Esophagus squamous epithelium (tissue), 4 donors: ENCODE data around the gene RNF17.

Source experiments
- POLR2A ChIP-seq, 4 donors: fragments of 450-650 bp; IDR thresholded peaks; one replicate each; pipeline ENCODE4 v1.6.1; 2017; ENCODE audit warnings: antibody characterized with exemption in 4 of 4, mild to moderate bottlenecking in 4 of 4, moderate library complexity in 3 of 4
- TF ChIP-seq, protein P1 (sequence below), 6 experiments: fragments of 450-650 bp in 4 of 6; fragments of 200-600 bp in 2 of 6; sonication (generic) in 2 of 6; IDR thresholded peaks; one replicate each; pipeline ENCODE4 v1.5.1; 2016 to 2019; ENCODE audit warnings: antibody characterized with exemption in 6 of 6, mild to moderate bottlenecking in 4 of 6, moderate library complexity in 4 of 6

DNA sequence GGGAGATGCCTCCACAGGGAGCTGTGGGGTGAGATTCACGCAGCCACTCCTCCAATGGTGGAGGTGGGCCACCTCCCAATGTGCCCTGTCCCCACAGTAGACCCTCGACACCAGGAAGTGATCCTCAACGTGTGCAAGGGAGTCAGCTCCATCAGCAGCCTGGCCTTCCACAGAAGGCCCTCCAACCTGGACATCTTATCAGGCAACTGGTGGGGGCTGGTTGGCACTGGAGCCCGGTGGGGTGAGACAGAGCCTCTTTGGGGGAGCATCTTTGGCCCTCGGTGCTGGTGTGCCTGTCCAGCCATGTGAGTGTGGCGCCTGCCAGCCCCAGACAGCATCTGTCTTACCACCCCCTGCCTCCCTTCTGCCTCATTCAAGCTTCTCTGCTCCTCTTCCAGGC lies 19.7 kb upstream of the RNF17 start:
- TF ChIP-seq, protein P1, sequence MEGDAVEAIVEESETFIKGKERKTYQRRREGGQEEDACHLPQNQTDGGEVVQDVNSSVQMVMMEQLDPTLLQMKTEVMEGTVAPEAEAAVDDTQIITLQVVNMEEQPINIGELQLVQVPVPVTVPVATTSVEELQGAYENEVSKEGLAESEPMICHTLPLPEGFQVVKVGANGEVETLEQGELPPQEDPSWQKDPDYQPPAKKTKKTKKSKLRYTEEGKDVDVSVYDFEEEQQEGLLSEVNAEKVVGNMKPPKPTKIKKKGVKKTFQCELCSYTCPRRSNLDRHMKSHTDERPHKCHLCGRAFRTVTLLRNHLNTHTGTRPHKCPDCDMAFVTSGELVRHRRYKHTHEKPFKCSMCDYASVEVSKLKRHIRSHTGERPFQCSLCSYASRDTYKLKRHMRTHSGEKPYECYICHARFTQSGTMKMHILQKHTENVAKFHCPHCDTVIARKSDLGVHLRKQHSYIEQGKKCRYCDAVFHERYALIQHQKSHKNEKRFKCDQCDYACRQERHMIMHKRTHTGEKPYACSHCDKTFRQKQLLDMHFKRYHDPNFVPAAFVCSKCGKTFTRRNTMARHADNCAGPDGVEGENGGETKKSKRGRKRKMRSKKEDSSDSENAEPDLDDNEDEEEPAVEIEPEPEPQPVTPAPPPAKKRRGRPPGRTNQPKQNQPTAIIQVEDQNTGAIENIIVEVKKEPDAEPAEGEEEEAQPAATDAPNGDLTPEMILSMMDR (IDR thresholded peaks at IDR 0.05), result no peak
- TF ChIP-seq POLR2A (IDR thresholded peaks at IDR 0.05), result no peak
